GM12872 (cell line): Measurements from ENCODE around the gene SLC30A7.

Experiments
- TF ChIP-seq, protein P1 (sequence below): IDR thresholded peaks from 3 replicates; pipeline ENCODE4 v1.5.1; 2011; ENCODE audit warnings: low read depth, mild to moderate bottlenecking, low read length, moderate library complexity; ENCODE audit not compliant: insufficient read depth

The SLC30A7 gene

DNA sequence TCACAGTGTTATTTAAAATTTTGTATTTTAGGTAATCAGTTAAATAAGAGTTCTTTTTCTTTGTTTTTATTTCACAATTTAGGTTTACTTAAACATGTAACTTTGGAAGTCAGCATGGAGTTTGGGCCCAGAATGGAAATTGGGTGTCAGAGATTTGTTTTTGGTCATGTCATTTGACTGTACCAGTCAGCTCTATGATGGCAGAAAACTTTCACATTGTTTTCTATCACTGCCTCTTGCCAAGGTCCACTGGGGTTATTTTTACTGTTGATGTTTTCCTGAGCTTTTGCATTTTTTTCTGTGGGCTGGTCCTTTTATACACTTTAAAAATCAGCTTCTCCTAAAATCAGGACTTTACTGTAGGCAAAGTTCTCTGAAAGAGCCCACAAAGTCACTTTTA lies 54.4 kb downstream of the SLC30A7 start:
- TF ChIP-seq, protein P1, sequence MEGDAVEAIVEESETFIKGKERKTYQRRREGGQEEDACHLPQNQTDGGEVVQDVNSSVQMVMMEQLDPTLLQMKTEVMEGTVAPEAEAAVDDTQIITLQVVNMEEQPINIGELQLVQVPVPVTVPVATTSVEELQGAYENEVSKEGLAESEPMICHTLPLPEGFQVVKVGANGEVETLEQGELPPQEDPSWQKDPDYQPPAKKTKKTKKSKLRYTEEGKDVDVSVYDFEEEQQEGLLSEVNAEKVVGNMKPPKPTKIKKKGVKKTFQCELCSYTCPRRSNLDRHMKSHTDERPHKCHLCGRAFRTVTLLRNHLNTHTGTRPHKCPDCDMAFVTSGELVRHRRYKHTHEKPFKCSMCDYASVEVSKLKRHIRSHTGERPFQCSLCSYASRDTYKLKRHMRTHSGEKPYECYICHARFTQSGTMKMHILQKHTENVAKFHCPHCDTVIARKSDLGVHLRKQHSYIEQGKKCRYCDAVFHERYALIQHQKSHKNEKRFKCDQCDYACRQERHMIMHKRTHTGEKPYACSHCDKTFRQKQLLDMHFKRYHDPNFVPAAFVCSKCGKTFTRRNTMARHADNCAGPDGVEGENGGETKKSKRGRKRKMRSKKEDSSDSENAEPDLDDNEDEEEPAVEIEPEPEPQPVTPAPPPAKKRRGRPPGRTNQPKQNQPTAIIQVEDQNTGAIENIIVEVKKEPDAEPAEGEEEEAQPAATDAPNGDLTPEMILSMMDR = no peak

DNA sequence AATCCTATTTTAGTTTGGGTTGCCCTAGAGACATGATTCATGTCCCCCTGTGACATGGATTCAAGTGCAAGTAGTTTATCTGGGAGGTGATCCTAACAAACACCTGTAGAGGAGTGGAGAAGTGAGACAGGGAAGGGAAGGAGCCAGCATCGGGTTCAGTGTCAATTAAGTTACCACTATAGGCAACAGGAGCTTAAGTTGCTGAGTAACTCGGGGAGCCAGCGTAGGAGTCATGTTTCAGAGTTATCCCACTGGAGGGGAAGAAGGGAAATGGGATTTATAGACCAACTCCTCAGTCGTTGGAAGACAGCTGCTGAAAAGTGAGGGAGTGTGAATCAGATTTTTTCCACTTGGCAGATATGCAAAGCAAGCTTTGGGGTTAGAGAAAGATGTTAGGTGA lies 54.9 kb downstream of the SLC30A7 start:
- TF ChIP-seq, protein P1 = no peak

DNA sequence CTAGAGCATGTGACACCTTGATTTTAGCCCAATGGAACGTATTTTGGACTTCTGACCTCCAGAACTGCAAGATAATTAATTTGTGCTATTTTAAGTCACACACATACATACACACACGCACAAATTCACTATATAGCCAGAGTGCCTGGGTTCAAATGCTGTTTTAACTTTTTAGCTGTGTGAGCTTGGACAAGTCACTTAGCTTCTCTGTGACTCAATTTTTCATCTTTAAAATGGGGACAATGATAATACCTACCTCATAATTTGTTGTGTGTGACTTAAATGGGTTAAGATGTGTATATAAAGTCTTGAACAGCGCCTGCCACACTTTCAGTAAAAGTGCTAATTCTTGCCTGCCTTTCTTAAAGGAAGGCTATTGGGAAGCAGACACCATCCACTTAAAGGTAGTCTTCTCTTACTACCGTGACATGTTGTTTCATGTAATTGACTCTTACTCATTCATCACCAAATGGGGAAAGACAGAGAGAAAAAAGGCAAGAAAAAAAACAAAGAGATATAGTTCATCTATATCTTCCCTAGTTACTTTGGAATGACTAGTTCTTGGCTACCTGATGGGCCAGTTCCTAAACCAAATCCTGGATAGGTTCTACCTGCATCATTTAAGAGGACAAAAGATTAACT lies 56.3 kb downstream of the SLC30A7 start:
- TF ChIP-seq, protein P1 = no peak

DNA sequence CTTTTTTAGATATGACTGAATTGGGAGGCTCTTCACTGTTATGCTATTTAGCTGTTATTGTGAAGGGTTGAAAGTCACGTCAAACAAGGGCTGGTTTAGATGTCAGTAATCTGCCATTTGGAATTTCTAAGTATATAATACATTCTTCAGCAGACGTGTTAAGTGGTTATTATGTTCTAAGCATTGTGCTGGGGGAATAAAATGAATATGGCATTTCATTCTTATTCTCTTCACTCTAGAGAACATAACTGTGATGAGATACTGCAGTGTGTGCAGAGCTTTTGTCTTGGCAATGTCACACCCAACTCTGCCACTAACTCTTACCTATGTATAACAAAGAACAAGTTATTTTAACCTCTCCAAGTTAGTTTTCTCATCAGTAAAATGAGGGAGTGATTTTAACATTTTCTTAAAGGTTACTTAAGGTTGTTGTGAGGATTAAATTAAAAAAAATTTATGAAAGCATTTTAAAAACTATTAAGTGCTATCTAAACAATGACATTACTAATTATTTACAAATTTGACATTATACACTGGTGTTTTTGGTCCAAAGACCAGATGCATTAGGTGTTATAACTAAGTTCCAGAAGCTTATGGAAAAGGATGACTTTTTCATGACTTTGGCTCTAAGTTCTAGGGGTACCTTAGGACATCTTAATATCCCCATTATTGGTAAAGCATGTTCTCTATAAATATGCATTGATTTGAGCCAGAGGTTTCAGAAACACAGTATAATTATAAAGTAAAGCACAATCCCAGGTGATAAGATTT lies 58.3 kb downstream of the SLC30A7 start:
- TF ChIP-seq, protein P1 = no peak

DNA sequence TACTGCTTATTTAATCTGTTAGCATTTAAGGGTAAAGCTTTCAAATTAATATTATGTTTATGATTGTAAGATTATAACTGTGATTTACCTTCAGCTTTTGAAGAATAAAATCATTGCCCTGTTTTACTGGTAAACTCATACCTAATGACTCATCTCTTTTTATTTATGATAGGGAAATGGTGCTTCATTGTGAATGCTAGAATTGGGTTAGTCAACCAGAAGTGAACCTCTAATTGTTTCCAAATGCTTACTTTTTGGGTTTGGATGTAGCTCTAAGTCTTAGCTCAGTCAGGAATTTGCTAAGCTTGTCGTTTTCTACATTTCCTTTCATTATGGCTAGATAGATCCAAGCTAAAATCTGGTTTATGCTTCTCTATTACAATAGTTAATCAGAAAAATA lies 59.4 kb downstream of the SLC30A7 start:
- TF ChIP-seq, protein P1 = no peak

DNA sequence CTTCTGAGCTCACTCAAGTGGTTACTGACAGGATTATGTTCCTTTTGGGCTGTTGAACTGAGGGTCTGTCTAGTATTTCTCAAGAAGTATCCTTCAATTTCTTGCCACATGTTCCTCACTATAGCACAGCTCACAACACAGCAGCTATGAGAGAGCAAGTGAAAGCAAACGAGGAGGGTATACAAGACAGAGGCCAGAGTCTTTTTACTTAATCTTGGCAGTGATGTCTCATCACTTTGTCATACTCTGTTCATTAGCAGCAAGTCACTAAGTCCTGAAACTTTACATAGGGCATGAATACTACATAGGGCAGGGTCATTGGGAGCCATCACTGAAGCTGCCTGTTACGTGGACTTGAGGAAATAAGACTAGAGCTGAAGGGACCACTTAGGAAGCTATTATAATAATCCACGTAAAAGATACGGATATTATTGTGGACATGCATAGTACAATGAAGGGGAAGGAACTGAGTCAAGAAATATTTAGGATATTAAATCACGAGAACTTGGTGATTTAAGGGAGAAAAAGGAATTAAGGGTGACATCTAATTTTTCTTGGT lies 63.7 kb downstream of the SLC30A7 start:
- TF ChIP-seq, protein P1 = no peak

DNA sequence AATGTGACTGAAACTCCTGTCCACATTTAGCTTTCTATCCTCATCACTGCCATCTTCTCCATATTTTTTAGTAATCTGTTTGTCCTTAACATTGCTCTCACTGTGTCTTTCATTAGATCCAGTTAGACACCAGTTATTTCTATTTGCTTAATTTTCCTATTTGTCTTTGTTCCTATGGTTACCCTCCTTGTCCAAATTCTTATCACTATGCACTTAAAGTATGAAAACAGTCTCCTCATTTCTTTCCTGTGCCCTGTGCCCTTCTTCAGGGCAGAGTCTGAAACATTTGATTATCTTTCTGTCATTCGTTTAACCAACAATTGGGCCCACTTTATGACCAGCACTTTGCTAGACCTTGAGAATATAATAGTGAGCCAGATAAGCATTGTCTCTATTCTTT lies 64.2 kb downstream of the SLC30A7 start:
- TF ChIP-seq, protein P1 = no peak
